GM21786 (cell line): ENCODE measurements around the gene FAM135A.
"Not testable (repeated sequence)": the region's sequence is repeated elsewhere in the genome, so short reads cannot be mapped to it uniquely, and the experiment has no call there.

Source experiments
- ATAC-seq: cut with Tn5 transposase; IDR thresholded peaks from one replicate; pipeline ENCODE4 v1.9.1; 2021; ENCODE audit not compliant: unreplicated experiment

The FAM135A gene

DNA sequence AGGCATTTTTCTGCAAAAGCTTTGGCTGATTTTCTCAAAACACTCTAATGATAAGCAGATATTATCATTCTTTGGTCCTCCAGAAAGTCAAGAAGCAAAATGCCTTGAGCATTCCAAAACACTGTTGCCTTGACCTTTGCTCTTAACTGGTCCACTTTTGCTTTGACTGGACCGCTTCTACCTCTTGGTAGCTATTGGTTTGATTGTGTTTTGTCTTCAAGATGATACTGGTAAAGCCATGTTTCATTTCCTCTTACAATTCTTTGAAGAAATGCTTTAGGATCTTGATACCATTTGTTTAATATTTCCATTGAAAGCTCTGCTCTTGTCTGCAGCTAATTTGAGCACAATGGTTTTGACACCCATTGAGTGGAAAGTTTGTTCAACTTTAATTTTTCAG lies 117.8 kb downstream of the FAM135A start:
- no peak for ATAC-seq

DNA sequence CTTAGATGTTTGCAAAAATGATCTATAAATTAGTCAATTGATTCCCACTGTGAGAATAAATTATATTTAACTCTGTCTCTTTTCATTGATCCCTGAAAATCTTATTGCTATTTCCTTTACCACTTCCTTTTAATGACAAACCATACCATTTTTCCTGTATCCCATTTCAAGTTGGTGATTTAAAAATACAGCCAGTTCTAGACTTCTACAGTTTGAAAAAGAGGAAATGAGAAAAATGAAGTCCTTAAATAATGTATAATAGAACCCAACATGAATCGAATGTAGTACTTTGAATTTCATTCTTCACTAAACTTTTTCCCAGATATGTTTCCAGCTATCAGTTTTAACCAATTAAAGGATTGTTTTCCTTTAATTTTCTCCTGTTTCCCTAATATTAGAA lies 124.0 kb downstream of the FAM135A start:
- no peak for ATAC-seq

DNA sequence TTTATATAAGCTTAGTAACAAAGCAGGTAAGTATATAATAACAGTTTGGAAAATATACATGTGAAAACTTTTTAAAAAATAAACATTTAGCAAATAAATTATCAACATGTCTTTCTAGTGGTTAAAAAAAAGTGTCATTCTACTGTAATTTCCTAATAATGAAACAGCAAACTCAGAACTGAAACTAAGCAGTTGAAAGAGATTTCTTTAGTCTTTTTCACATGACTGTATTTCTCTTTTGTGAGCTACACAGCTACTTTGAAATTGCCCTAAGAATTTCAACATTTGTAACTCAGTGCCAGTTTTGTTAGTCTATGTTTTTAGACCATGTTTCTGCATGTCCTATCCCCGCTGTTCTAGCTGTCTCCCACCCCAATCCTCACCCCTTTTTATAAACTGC lies 125.1 kb downstream of the FAM135A start:
- ATAC-seq, result peak; percentile 93

DNA sequence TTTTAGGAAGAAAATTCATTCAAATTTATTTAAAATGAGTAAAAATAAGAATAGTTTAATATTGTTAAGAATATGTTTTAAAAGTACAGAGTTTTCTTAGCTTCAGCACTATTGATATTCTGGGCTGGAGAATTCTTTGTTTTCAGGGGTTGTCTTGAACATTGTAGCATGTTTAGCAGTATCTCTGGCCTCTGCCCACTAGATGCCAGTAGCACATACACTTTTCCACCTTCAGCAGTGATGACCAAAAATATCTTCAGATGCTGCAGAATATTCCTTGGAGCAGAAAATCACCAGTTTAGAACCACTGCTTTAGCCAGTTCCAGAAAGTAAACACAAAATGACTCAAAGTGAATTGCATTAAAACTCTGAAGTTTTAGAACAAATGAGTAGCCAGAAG lies 134.0 kb downstream of the FAM135A start:
- ATAC-seq, result no peak

DNA sequence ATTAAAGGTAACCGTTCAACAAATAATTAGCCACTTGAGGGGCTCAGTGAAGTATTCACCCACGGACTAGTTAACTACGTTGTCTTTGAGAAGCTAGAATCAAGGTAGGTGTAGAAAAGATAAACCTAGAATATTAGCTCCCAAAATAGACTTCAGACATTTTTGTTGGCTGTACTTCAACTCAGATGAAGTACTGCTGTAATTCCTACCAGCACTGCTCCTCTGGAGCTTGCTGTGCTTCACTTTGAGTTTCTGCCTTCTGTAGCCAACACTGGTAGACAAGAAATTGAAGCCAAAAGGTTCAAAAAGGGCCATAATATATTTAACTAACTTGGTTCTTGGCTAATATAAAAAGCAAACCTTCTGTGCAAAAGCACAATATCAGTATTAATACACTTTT lies 134.6 kb downstream of the FAM135A start:
- no peak for ATAC-seq

DNA sequence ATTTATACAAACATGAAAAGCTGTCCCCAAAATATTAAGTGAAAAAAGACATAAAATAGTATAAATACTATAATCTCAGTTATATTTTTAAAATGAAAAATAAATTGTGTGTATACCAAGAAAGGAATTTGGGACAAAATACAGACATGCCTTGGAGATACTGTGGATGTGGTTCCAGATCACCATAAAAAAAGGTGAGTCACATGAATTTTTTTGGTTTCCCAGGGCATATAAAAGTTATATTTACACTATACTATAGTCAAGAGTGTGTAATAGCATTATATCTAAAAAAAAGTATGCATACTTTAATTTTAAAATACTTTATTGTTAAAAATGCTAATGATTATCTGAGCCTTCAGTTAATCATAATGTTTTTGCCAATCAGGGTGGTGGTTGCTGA lies 136.0 kb downstream of the FAM135A start:
- no peak for ATAC-seq

DNA sequence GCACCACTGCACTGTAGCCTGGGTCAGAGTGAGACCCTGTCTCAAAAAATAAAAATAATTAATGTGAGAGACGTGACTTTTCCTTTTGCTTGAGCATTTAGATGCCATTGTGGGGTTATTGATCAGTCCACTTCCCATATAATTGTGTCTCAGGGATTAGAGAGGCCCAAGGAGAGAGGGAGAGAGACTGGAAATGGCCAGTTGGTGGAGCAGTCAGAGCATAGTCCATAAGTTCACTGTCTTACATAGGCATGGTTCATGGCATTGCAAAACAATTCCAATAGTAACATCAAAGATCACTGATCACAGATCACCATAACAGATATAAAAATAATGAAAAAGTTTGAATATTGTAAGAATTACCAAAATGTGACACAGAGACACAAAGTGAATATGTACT lies 138.3 kb downstream of the FAM135A start:
- ATAC-seq, result no peak

DNA sequence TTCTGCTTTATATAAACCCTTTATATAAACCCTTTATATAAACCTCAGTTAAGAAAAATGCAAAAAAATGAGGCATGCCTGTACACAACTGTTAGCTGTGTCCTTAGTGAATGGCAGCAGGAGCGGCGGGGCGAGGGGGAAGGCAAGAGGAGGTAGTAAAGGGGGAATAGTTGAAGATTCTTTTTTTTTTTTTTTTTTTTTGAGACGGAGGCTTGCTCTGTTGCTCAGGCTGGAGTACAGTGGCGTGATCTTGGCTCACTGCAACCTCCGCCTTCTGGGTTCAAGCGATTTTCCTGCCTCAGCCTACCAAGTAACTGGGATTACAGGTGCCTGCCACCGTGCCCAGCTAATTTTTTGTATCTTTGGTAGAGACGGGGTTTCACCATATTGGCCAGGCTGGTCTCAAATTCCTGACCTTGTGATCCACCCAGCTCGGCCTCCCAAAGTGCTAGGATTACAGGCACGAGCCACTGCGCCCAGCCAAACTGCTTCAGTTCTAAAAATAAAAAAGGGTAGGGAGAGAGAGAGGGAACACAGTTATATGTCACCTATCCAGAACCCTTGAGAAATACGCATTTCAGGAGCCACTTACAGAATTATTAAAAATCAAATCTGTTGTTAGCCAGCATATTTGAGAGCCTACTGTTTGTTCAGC lies 139.1 kb downstream of the FAM135A start:
- not testable (repeated sequence) for ATAC-seq

DNA sequence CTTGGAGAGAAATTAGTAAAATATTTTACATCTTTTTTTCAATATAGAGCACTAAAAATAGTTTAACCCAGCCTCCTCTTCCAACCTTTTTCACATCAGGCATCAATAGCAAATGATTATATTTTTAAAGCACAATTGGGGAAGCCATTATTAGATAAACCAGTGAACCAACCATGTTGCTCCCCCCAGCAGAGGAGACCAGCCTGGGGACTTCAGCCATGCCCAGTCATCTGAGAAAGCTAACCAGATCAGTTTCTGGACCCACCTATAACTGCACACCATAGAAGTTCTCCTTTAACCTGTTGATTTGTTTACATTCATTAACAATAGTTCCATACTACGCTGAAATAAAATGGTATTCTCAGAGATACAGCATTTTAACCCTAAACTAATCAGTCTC lies 139.7 kb downstream of the FAM135A start:
- no peak for ATAC-seq

DNA sequence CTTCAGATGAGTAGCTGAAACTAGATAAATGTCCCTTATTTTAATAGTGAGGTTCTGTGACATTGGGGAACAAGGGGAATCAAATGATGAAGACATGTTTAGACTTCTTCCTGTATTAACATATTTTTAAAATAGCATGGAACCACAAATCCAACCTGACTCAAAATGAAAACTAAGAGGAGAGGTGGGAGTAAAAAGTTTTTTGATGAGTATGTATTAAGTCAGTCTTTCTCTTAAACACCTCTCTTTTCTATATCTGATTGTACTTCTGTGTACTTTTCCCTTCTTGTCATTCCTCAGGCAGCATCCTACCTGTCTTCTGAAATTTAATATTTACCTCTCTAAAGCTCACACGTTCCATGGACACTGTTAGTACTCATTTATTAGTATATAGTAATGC lies 144.7 kb downstream of the FAM135A start:
- ATAC-seq, result no peak

DNA sequence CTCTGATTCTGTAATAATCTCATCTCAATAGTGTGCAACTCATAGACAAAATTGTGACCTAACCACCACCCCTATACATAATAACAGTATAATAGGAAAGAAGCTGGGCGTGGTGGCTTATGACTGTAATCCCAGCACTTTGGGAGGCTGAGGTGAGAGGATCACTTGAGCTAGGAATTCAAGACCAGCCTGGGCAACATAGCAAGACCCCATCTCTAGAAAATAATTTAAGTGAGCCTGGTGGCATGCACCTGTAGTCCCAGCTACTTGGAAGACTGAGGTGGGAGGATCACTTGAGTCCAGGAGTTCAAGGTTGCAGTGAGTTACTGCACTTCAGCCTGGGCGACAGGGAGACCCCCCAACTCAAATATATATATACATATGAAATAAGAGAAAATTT lies 149.1 kb downstream of the FAM135A start:
- ATAC-seq, result not testable (repeated sequence)

DNA sequence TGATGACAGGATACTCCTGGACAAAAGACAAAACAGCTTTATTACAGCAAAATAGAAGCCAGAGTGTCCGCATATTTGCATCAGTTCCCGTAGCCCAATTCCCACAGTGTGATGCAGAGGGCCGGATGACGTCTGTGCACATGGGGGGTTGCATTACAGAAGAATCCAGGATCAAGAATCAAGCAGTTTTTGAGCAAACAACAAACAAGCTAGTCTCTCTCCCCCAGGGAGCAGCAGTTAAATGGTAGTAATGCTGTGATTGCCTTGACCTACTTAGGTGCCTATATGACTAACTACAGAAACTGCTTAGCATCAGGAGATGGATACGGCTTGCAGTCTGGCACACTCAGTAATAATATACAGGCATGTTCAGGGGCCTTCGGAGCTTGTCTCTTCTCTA lies 150.2 kb downstream of the FAM135A start:
- ATAC-seq, result no peak

DNA sequence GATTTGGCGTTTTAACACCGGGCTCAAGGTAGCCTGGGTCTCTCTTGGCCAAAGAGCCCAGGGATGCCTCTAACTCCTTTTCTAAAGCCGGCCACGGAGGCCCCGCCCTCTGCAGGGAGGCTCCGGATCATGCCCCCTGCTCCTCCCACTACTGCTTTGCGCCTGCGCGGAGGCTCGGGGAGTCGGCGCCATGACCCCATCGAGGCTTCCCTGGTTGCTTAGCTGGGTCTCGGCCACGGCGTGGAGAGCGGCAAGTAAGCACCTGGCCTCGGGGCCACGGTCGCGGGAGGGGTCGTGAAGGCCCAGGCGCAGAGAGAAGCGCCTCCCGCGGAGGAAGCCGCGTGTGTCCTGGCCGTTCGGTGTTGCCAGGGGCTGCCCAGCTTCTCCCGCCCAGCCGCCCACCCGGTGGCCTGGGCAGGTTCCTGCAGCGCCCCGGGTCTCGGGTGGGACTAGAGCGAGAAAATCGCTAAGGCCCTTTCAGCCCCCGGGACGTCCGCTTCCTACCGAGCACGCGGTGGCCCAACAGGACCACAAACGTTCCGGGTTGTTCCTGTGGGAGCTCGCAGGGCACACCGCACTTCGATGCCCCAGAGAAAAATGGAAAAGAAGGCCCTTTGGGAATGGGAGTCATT lies 153.6 kb downstream of the FAM135A start, which contains the start of gene SDHAF4:
TSS of gene SDHAF4 (plus strand) at position 180 of the 632 bp plus-strand sequence. CDS start at position 191, 11 bp downstream.
- ATAC-seq, result peak; percentile 100

DNA sequence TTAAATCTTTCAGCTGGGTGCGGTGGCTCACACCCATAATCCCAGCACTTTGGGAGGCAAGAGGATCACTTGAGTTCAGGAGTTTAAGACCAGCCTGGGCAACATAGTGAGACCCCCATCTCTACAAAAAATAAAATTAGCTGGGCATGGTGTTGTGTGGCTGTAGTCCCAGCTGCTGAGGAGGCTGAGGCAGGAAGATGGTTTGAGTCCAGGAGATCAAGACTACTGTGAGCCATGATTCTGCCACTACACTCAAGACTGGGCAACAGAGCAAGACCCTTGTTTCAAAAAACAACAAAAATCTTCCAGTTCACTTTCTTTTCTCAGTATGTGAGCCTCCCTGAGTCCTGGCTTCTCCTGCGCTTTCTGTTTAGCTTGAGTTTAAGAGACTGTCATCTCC lies 161.3 kb downstream of the FAM135A start:
- ATAC-seq, result no peak

DNA sequence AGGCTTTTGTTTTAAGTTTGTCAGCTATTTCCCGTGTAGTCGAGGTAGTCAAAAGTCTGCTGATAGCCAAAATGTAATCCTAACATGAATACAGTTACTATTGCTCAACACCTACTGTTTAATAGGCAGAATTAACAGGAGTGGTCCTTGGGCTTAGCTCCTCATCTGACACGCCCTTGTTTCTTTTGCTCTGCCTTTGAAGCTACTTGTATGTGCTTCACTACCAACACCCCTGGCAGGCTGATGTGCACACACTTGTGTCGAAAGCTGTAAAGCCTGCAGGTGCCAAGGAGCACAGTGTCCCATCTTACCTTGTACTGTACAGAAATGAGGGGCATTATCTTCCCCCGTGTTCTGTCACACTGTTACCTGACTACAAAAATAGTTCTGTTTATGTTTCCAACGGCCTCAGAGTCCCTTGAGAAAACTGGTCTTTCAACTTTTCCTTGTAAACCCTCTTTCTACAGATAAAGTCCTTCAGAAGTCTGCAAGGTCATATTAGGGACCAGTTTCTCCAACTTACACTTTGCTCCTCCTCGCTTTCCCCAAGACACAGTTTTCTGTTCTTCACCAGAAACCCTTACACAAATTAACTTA lies 162.7 kb downstream of the FAM135A start:
- ATAC-seq, result no peak

DNA sequence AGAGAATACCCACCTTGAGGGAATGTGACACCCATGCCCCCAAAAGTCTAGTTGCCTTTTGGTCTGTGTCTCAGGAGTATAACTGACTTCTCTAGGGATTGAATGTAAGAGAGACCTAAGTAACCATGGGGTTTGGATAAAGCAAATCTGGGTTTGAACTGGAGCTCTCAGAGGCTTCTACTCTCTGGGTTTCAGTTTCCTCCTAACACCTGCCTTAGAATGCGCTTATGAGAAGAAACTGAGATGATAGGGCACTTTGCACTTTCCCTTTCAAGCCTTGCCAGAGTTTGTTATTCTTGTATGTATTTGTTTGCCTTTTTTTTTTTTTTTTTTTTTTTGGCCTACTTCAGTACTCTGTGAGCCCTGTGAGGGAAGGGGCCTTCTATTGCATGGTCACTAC lies 172.8 kb downstream of the FAM135A start:
- peak; percentile 96 for ATAC-seq

DNA sequence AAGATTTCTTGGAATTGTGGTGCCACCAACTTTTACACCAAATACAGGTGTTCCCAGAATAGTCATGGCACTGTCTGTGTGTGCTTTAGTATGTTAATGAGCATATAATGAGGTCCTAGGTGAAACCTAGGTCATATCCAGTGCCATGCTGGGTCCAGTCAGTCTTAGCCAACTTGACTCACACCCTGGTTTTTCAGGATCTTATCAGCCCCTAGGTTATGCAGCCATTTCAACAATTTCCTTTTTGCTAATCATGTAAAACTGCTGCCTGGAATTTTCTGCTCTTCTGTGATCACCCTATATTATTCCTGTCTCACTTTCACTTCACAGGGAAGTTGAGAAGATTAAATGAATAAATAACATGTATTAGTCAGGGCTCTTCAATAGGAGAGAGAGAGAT lies 177.1 kb downstream of the FAM135A start:
- ATAC-seq, result no peak

DNA sequence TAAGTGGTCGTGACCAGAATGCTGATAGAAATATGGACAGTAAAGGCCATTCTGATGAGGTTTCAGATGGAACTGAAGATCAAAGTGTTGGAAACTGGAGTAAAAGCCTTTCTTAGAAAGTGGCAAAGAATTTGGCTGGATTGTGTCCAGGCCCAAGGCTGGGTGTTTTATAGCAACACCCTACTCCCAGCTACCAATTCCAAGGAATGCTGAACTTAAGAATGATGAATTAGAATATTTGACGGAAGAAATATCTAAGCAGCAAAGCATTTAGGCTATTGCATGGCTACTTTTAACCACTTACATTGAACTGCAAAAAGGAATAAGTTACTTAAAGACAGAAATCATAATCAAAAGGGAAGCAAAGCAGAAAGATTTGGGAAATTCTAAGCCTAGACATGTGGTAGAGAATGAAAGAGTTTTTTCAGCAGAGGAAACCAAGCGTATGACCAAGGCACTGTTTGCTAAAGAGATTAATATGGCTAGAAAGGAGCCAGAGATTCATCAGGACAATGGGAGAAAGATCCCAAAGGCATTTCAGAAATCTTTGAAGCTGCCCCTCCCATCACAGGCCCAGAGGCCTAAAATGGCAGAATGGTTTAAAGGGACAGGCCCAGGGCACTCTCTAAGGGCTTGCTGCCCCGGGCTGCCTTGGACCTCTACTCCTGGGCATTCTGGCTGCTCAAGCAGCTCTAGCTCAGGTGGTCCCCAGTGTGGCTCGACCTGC lies 179.2 kb downstream of the FAM135A start:
- ATAC-seq, result no peak

DNA sequence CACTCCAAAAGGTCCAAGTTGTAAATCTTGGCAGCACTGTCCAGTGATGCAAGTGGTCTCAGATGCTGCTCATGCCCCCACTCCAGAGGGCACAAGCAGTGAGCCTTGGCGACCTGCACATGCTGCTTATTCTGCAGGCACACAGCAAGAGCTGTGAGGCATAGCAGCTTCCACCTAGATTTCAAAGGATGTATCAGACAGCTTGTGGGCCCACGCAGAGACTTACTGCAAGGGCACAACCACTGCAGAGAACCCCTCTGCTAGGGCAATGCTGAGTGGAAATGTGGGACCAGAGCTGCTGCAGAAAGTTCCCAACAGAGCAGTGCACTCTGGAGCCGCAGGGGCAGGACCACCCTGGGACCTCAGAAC lies 179.8 kb downstream of the FAM135A start:
- ATAC-seq, result no peak

DNA sequence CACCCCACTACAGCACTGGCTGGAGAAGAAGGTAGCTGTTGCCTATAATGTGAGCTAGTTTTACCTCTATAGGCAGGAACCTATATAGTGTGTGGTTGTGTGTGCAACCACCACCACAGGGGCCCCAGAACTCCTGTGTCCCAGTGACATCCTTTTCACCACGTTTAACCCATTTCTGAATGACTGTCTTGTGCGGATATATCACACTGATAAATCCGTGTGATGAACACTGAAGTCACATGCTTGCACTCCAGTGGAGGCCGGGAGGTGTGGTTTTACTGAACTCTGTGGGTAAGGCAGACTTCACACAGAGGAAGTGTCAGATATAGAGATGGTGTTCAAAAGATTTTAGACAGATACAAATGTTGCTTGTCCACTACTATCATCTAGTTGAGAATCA lies 185.9 kb downstream of the FAM135A start:
- no peak for ATAC-seq

DNA sequence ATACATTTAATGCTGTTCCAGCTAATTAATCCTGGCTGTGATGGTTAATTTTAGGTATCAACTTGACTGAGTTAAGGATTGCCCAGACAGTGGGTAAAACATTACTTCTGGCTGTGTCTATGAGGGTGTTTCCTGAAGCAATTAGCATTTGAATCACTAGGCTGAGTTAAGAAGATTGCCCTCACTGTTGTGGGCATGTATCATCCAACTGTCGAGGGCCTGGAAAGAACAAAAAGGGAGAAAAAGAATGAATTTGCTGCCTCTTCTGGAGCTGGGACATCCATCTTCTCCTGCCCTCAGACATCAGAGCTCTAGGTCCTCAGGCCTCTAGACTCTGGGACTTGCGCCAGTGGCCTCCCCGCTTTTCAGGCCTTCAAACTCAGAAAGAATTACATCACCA lies 187.7 kb downstream of the FAM135A start:
- no peak for ATAC-seq

DNA sequence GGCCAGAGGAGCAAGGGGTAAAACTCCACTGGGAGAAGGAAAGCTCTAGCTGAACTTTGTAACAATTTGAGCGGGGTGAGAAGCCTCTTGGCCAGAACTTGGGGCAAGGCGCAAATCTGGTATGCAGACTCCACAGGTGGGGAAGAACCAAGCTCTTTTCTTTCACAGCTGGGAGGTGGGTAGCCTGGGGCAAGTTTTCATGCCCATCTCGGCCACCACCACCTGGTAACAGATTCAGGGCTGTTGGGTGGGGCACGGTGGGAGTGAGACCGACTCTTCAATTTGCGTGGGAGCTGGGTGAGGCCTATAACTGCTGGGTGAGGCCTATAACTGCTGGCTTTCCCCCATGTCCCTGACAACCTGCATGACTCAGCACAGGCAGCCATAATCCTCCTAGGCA lies 190.9 kb downstream of the FAM135A start:
- no peak for ATAC-seq
